Measurements from ENCODE around the gene TRABD2B.

The TRABD2B gene

GRCh38 chr1:47754221-47754620 is 243.0 kb downstream of the TRABD2B start:
- Histone ChIP-seq H3K4me3 (ENCODE audit: low read length) (no peak overlapping the region), H2AFZ (ENCODE audit: low read depth, low read length) (no peak overlapping the region), H3K27me3 (ENCODE audit: insufficient read depth, low read length) (no peaks in the 10 kb centered on the region), H3K4me1 (ENCODE audit: insufficient read depth, low read length) (no peaks in the 10 kb centered on the region), H3K36me3 (ENCODE audit: insufficient read depth, low read length) (no peaks in the 10 kb centered on the region), H3K9me3 (ENCODE audit: low read length) (no peaks in the 10 kb centered on the region)

DNA sequence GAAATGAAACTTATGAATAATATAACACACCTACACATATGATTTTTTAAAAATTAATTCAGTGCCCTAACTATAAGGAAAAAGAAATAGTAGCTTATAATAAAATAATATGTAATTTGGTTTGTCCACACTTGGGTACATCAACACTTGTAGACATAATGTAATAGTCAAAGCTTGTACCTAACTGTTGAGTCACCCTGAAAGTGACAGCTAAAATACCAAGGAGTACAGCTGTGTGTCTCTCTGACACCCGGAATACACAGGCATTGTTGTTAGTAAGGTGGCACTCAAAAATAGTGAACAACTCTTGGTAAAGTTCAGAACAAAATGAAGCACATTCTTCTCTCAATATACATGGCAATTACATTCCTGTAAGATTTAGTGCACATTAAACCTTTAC is 243.4 kb downstream of the TRABD2B start:
- no peak overlapping the region for H2AFZ ChIP-seq (ENCODE audit: low read depth, low read length)
- H3K4me3 ChIP-seq (ENCODE audit: low read length), result no peak overlapping the region
- H3K4me1 ChIP-seq (ENCODE audit: insufficient read depth, low read length), result no peaks in the 10 kb centered on the region
- no peaks in the 10 kb centered on the region for H3K27me3 ChIP-seq (ENCODE audit: insufficient read depth, low read length)
- H3K9me3 ChIP-seq (ENCODE audit: low read length), result no peaks in the 10 kb centered on the region
- no peaks in the 10 kb centered on the region for H3K36me3 ChIP-seq (ENCODE audit: insufficient read depth, low read length)

GRCh38 chr1:47752559-47752958 is 244.6 kb downstream of the TRABD2B start:
- H3K9me3 ChIP-seq (ENCODE audit: low read length), result no peaks in the 10 kb centered on the region
- H3K4me1 ChIP-seq (ENCODE audit: insufficient read depth, low read length), result no peaks in the 10 kb centered on the region
- no peak overlapping the region for H2AFZ ChIP-seq (ENCODE audit: low read depth, low read length)
- H3K36me3 ChIP-seq (ENCODE audit: insufficient read depth, low read length), result no peaks in the 10 kb centered on the region
- H3K4me3 ChIP-seq (ENCODE audit: low read length), result no peak overlapping the region
- H3K27me3 ChIP-seq (ENCODE audit: insufficient read depth, low read length), result no peaks in the 10 kb centered on the region

- Histone ChIP-seq H3K9me3 (ENCODE audit: low read length) (no peaks in the 10 kb centered on the region), H3K27me3 (ENCODE audit: insufficient read depth, low read length) (no peaks in the 10 kb centered on the region), H2AFZ (ENCODE audit: low read depth, low read length) (no peak overlapping the region), H3K4me3 (ENCODE audit: low read length) (no peak overlapping the region), H3K36me3 (ENCODE audit: insufficient read depth, low read length) (no peaks in the 10 kb centered on the region), H3K4me1 (ENCODE audit: insufficient read depth, low read length) (no peaks in the 10 kb centered on the region)
These were observed 245.2 kb downstream of the TRABD2B start for GRCh38 chr1:47751996-47752451.

- Histone ChIP-seq H3K27me3 (ENCODE audit: insufficient read depth, low read length) (no peaks in the 10 kb centered on the region), H3K4me3 (ENCODE audit: low read length) (no peak overlapping the region), H3K9me3 (ENCODE audit: low read length) (no peaks in the 10 kb centered on the region), H3K4me1 (ENCODE audit: insufficient read depth, low read length) (no peaks in the 10 kb centered on the region), H2AFZ (ENCODE audit: low read depth, low read length) (no peak overlapping the region), H3K36me3 (ENCODE audit: insufficient read depth, low read length) (no peaks in the 10 kb centered on the region)
These were observed 246.0 kb downstream of the TRABD2B start for GRCh38 chr1:47751193-47751592.

DNA sequence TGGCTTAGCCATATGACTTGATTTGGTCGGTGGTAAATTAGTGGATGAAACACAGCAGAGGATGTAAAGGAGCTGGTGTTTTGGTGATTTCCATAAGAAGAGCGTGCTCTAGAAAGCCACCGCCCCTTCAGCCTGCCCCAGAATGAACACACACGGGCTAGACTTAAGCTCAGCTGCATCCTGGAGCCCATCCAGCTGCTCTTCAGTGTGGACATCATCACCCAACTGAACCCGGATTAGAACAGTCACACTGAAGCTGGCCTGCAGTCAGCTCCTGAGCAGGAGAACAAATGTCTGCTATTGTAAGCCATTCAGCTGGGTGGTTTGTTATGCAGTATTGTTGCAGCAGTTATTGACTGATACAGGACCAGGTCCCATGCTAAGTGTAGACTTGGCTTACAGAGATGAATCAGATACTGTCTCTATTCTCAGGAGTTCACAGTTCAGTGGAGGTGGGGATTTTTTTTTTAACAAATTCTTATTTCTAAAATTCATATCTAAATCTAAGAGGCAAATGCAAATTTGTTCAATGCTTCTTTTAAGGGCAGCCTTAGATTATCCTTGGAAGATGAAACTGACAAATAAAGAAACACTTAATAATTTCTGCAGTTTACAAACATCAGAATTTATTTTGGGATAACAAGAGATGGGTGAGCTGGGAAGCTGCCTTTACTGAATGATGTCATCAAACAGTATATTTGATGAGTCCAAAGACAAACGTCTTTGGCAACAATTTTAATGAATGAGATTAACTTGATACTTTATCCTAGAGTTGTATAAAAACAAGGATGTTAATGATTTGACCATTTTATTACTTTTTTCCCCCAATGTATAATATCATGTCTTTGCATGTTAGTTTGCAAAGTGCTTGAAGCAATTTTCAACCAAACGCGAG is 251.2 kb downstream of the TRABD2B start:
- H3K4me3 ChIP-seq (ENCODE audit: low read length), result no peak overlapping the region
- no peaks in the 10 kb centered on the region for H3K4me1 ChIP-seq (ENCODE audit: insufficient read depth, low read length)
- H2AFZ ChIP-seq (ENCODE audit: low read depth, low read length), result no peak overlapping the region
- H3K27me3 ChIP-seq (ENCODE audit: insufficient read depth, low read length), result no peaks in the 10 kb centered on the region
- H3K9me3 ChIP-seq (ENCODE audit: low read length), result no peaks in the 10 kb centered on the region
- no peaks in the 10 kb centered on the region for H3K36me3 ChIP-seq (ENCODE audit: insufficient read depth, low read length)

GRCh38 chr1:47742890-47743760 is 254.1 kb downstream of the TRABD2B start:
- Histone ChIP-seq H2AFZ (ENCODE audit: low read depth, low read length) (no peak overlapping the region), H3K9me3 (ENCODE audit: low read length) (no peaks in the 10 kb centered on the region), H3K27me3 (ENCODE audit: insufficient read depth, low read length) (no peaks in the 10 kb centered on the region), H3K4me1 (ENCODE audit: insufficient read depth, low read length) (no peaks in the 10 kb centered on the region), H3K4me3 (ENCODE audit: low read length) (no peak overlapping the region), H3K36me3 (ENCODE audit: insufficient read depth, low read length) (no peaks in the 10 kb centered on the region)

DNA sequence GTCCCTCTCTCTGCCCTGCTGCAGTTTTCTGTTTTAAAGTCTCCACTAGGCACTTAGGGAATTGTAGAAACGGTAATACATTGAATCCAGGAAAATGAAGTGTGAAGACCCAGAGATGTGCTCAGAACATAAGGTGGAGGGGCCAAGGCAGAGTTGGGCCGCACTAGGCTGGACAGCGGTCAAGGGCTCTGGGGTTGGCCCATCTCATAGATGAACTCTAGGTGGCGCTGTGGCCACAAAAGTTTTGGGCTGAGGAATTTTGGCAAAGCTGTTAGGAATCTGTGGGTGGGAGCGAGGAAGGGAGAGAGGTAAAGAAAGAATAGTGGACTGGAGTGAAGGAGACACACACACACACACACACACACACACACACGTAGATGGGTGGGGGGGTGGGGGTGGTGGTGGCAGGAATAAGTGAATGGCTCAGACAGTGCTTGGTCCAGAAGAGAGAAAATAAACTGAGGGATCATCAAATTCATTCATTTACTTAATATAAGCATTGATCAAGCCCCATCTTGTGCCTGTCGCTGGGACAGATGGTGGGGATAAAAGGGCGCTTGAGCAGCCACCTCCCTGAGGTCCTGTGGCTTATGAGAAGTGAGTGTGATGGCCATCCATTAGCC is 258.5 kb downstream of the TRABD2B start:
- Histone ChIP-seq H3K9me3 (ENCODE audit: low read length) (no peaks in the 10 kb centered on the region), H3K4me1 (ENCODE audit: insufficient read depth, low read length) (no peaks in the 10 kb centered on the region), H3K27me3 (ENCODE audit: insufficient read depth, low read length) (no peaks in the 10 kb centered on the region), H2AFZ (ENCODE audit: low read depth, low read length) (no peak overlapping the region), H3K36me3 (ENCODE audit: insufficient read depth, low read length) (no peaks in the 10 kb centered on the region), H3K4me3 (ENCODE audit: low read length) (no peak overlapping the region)

DNA sequence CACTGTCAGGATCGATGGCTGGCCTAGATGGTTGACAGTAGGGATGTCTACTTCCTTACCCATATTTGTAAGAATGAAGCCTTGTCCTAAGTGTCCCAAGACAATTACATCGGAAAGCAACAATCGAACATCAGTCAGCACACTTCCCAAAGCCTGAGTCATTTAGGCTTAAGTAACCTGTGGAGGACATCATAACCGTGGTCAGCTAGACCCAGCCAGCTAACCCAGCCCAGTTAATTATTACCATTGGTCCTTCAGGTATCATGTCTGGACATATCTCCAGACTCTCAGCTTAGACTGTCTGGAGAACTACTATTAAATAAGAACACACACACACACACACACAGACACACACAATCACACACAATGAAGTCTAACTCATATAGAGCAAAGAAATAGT is 264.7 kb downstream of the TRABD2B start:
- H3K9me3 ChIP-seq (ENCODE audit: low read length), result no peaks in the 10 kb centered on the region
- H3K27me3 ChIP-seq (ENCODE audit: insufficient read depth, low read length), result peaks cover 7% of the 10 kb centered on the region
- H3K4me3 ChIP-seq (ENCODE audit: low read length), result no peak overlapping the region
- no peaks in the 10 kb centered on the region for H3K36me3 ChIP-seq (ENCODE audit: insufficient read depth, low read length)
- H3K4me1 ChIP-seq (ENCODE audit: insufficient read depth, low read length), result no peaks in the 10 kb centered on the region
- no peak overlapping the region for H2AFZ ChIP-seq (ENCODE audit: low read depth, low read length)

- Histone ChIP-seq H2AFZ (ENCODE audit: low read depth, low read length) (no peak overlapping the region), H3K9me3 (ENCODE audit: low read length) (no peaks in the 10 kb centered on the region), H3K4me3 (ENCODE audit: low read length) (no peak overlapping the region), H3K4me1 (ENCODE audit: insufficient read depth, low read length) (no peaks in the 10 kb centered on the region), H3K36me3 (ENCODE audit: insufficient read depth, low read length) (no peaks in the 10 kb centered on the region), H3K27me3 (ENCODE audit: insufficient read depth, low read length) (peaks cover 11% of the 10 kb centered on the region)
These were observed 265.5 kb downstream of the TRABD2B start for GRCh38 chr1:47731730-47732129.

- no peaks in the 10 kb centered on the region for H3K4me1 ChIP-seq (ENCODE audit: insufficient read depth, low read length)
- H3K4me3 ChIP-seq (ENCODE audit: low read length), result no peak overlapping the region
- no peaks in the 10 kb centered on the region for H3K9me3 ChIP-seq (ENCODE audit: low read length)
- no peak overlapping the region for H2AFZ ChIP-seq (ENCODE audit: low read depth, low read length)
- no peaks in the 10 kb centered on the region for H3K36me3 ChIP-seq (ENCODE audit: insufficient read depth, low read length)
- H3K27me3 ChIP-seq (ENCODE audit: insufficient read depth, low read length), result peaks cover 22% of the 10 kb centered on the region
These were observed 267.5 kb downstream of the TRABD2B start for GRCh38 chr1:47729685-47730084.

GRCh38 chr1:47727697-47728085 is 269.5 kb downstream of the TRABD2B start:
- Histone ChIP-seq H3K4me1 (ENCODE audit: insufficient read depth, low read length) (no peaks in the 10 kb centered on the region), H3K4me3 (ENCODE audit: low read length) (no peak overlapping the region), H3K27me3 (ENCODE audit: insufficient read depth, low read length) (peaks cover 42% of the 10 kb centered on the region), H2AFZ (ENCODE audit: low read depth, low read length) (no peak overlapping the region), H3K36me3 (ENCODE audit: insufficient read depth, low read length) (no peaks in the 10 kb centered on the region), H3K9me3 (ENCODE audit: low read length) (no peaks in the 10 kb centered on the region)
